Sigmoid colon (tissue), 7 donors: ENCODE measurements around the gene GRK1. TPM values are rescaled to one million over a fixed set of nuclear protein-coding genes. Genes with fewer than 3 reads are reported as not detected.

Source experiments
- DNase-seq: peaks from one replicate; pipeline ENCODE4 v3.0.0-alpha.2; 2019
- H3K27ac ChIP-seq, 4 donors: fragments of 200-600 bp; sonication (generic); one replicate each; pipeline ENCODE4 v1.5.1; 2016 to 2019; ENCODE audit warnings: mild to moderate bottlenecking in 1 of 4
- H3K27me3 ChIP-seq, 3 donors: fragments of 200-600 bp; sonication (generic); one replicate each; pipeline ENCODE4 v1.5.1; 2019; ENCODE audit warnings: mild to moderate bottlenecking in 1 of 3
- H3K36me3 ChIP-seq, 4 donors: fragments of 200-600 bp; sonication (generic); one replicate each; pipeline ENCODE4 v1.5.1; 2016 to 2019
- H3K4me1 ChIP-seq, 4 donors: fragments of 200-600 bp; sonication (generic); one replicate each; pipeline ENCODE4 v1.5.1; 2017 to 2019
- H3K4me3 ChIP-seq, 4 donors: fragments of 200-600 bp; sonication (generic); one replicate each; pipeline ENCODE4 v1.5.1; 2017 to 2019; ENCODE audit warnings: mild to moderate bottlenecking in 2 of 4, moderate library complexity in 1 of 4
- H3K9me3 ChIP-seq, 4 donors: fragments of 200-600 bp in 3 of 4; sonication (generic) in 3 of 4; one replicate each; pipeline versions ENCODE4 v1.5.1 to v1.6.1; 2013 to 2019
- CTCF ChIP-seq, 4 experiments: fragments of 450-650 bp in 3 of 4; fragments of 200-600 bp in 1 of 4; IDR thresholded peaks; one replicate each; pipeline ENCODE4 v1.5.1; 2016 to 2019; ENCODE audit warnings: antibody characterized with exemption in 4 of 4, mild to moderate bottlenecking in 3 of 4, moderate library complexity in 2 of 4
- EP300 ChIP-seq, 4 donors: sonication (generic); formaldehyde crosslinking; IDR thresholded peaks; one replicate each; pipeline ENCODE4 v1.6.1; 2017; ENCODE audit warnings: antibody characterized with exemption in 4 of 4
- POLR2A ChIP-seq, 2 donors: fragments of 450-650 bp; IDR thresholded peaks; one replicate each; pipeline ENCODE4 v1.6.1; 2016; ENCODE audit warnings: antibody characterized with exemption in 2 of 2, mild to moderate bottlenecking in 2 of 2, moderate library complexity in 2 of 2
- POLR2AphosphoS5 ChIP-seq, 4 donors: sonication (generic); formaldehyde crosslinking; IDR thresholded peaks; one replicate each; pipeline ENCODE4 v1.6.1; 2017; ENCODE audit warnings: antibody characterized with exemption in 4 of 4
- WGBS, 2 donors: extraction: QIAGEN DNeasy Blood & Tissue Kit; methylation state at CpG; one replicate each; pipeline ENCODE4 v1.1.7; 2013; 5-methylcytosine and 5-hydroxymethylcytosine counted together
- intact Hi-C: fragments of 100-400 bp; cut with DNase I; formaldehyde crosslinking; loops from one replicate; pipeline ENCODE4 v1.15.1; 2023
- polyA plus RNA-seq, 3 donors: library from polyadenylated mRNA; stranded (reverse); fragments of 200-250 nt; gene quantifications; one replicate each; pipeline ENCODE4 v1.2.3, GENCODE V29; 2013
- total RNA-seq, 4 donors: library from RNA; depleted of rRNA; stranded (reverse); fragments of >200 nt; gene quantifications; one replicate each; pipeline ENCODE4 v1.1.0, GENCODE V29; 2016
- donor health status: healthy with polysubstance abuse.
- donor health status: Bipolar disorder and iron deficiency.
- donor health status: healthy.

The GRK1 gene
- total and polyA plus RNA-seq, 7 donors, result 0.10 to 0.28 TPM; not detected in 5

- peaks cover 17 to 65% (median 29%) of the 10 kb centered on the region in 4 donors for H3K36me3 ChIP-seq
- WGBS, 2 donors, result 97 to 98% methylated on average over 8 of the region's 8 CpGs
- DNase-seq, result peak; percentile 54
Observed at GRCh38 chr13:113638806-113639205, 28.2 kb upstream of the GRK1 start.

GRCh38 chr13:113639616-113640262, 27.3 kb upstream of the GRK1 start:
- no peaks in the 10 kb centered on the region for H3K9me3 ChIP-seq
- peaks cover 17 to 55% (median 27%) of the 10 kb centered on the region in 4 donors for H3K36me3 ChIP-seq
- H3K4me3 ChIP-seq, result no peak overlapping the region
- 95 to 97% methylated on average over 27 of the region's 27 CpGs for WGBS, 2 donors
- intact Hi-C loops, result no loop called here
- peaks cover 0 to 14% (median 4%) of the 10 kb centered on the region in 4 donors for H3K4me1 ChIP-seq
- no peaks in the 10 kb centered on the region for H3K27me3 ChIP-seq
- H3K27ac ChIP-seq, result peak overlapping the region in 3 of 4 donors; percentile 20 to 63 (median 43)
- peak; percentile 76 for DNase-seq
- TF ChIP-seq EP300 (IDR thresholded peaks at IDR 0.05), result no peak
- TF ChIP-seq POLR2AphosphoS5 (IDR thresholded peaks at IDR 0.05), result peak; percentile 50 to 81 (median 72)

More at GRCh38 chr13:113638806-113639205, 28.2 kb upstream of the GRK1 start:
- Histone ChIP-seq H3K4me1 (peaks cover 0 to 14% (median 4%) of the 10 kb centered on the region in 4 donors), H3K27ac (peak overlapping the region in 1 of 4 donors; percentile 63), H3K9me3 (no peaks in the 10 kb centered on the region), H3K4me3 (no peak overlapping the region), H3K27me3 (no peaks in the 10 kb centered on the region)
- intact Hi-C loops, result no loop called here
- TF ChIP-seq EP300 (IDR thresholded peaks at IDR 0.05) (no peak), CTCF (IDR thresholded peaks at IDR 0.05) (no peak), POLR2A (IDR thresholded peaks at IDR 0.05) (no peak), POLR2AphosphoS5 (IDR thresholded peaks at IDR 0.05) (no peak)

- H3K27me3 ChIP-seq, result no peaks in the 10 kb centered on the region
- 91 to 97% methylated on average over 7 of the region's 7 CpGs for WGBS, 2 donors
- H3K36me3 ChIP-seq, result peaks cover 13 to 38% (median 17%) of the 10 kb centered on the region in 4 donors
- no peaks in the 10 kb centered on the region for H3K9me3 ChIP-seq
- intact Hi-C loops, result no loop called here
- no peak for TF ChIP-seq POLR2AphosphoS5 (IDR thresholded peaks at IDR 0.05)
- no peak for TF ChIP-seq POLR2A (IDR thresholded peaks at IDR 0.05)
- no peak for TF ChIP-seq EP300 (IDR thresholded peaks at IDR 0.05)
- TF ChIP-seq CTCF (IDR thresholded peaks at IDR 0.05), result no peak
- H3K4me3 ChIP-seq, result no peak overlapping the region
- H3K27ac ChIP-seq, result no peak overlapping the region
- peaks cover 0 to 14% (median 5%) of the 10 kb centered on the region in 4 donors for H3K4me1 ChIP-seq
- peak; percentile 17 for DNase-seq
Observed at GRCh38 chr13:113641426-113641825, 25.6 kb upstream of the GRK1 start.

GRCh38 chr13:113642563-113642962, 24.5 kb upstream of the GRK1 start:
- intact Hi-C loops, result no loop called here
- Histone ChIP-seq H3K27me3 (no peaks in the 10 kb centered on the region), H3K36me3 (peaks cover 7 to 27% (median 10%) of the 10 kb centered on the region in 4 donors), H3K4me3 (no peak overlapping the region), H3K9me3 (no peaks in the 10 kb centered on the region), H3K27ac (no peak overlapping the region), H3K4me1 (peaks cover 0 to 22% (median 13%) of the 10 kb centered on the region in 4 donors)
- TF ChIP-seq CTCF (IDR thresholded peaks at IDR 0.05) (no peak), POLR2AphosphoS5 (IDR thresholded peaks at IDR 0.05) (no peak), EP300 (IDR thresholded peaks at IDR 0.05) (no peak), POLR2A (IDR thresholded peaks at IDR 0.05) (no peak)
- no peak for DNase-seq
- WGBS, 2 donors, result 94 to 95% methylated on average over 2 of the region's 2 CpGs

GRCh38 chr13:113643593-113643992, 23.4 kb upstream of the GRK1 start:
- Histone ChIP-seq H3K4me3 (no peak overlapping the region), H3K27me3 (no peaks in the 10 kb centered on the region), H3K4me1 (peaks cover 0 to 29% (median 20%) of the 10 kb centered on the region in 4 donors), H3K36me3 (peaks cover 0 to 17% (median 4%) of the 10 kb centered on the region in 4 donors), H3K27ac (no peak overlapping the region), H3K9me3 (no peaks in the 10 kb centered on the region)
- intact Hi-C loops, result no loop called here
- no peak for DNase-seq
- no peak for TF ChIP-seq POLR2A (IDR thresholded peaks at IDR 0.05)
- TF ChIP-seq EP300 (IDR thresholded peaks at IDR 0.05), result no peak
- TF ChIP-seq POLR2AphosphoS5 (IDR thresholded peaks at IDR 0.05), result no peak
- no peak for TF ChIP-seq CTCF (IDR thresholded peaks at IDR 0.05)
- 79 to 98% methylated on average over 5 of the region's 5 CpGs for WGBS, 2 donors
